ENCODE data around the gene INPP5F. TPM values are rescaled to one million over a fixed set of nuclear protein-coding genes. Genes with fewer than 3 reads are reported as not detected.

Gene INPP5F
- total and polyA plus RNA-seq, 2 of the 13 experiments (the other 11 are each of a cell fraction or from before 2014, with no cell fraction given), result 12.5 to 15.7 TPM

GRCh38 chr10:119693262-119693957, 32.4 kb upstream of the INPP5F start (continued):
- TF ChIP-seq UBTF (CRISPR knock-in tag; IDR thresholded peaks at IDR 0.05) (no peak), ZNF788 (CRISPR knock-in tag; IDR thresholded peaks at IDR 0.05; ENCODE audit: borderline replicate concordance) (no peak), NCOR1 (IDR thresholded peaks at IDR 0.05; ENCODE audit: borderline replicate concordance, low read length) (no peak), ZNF550 (CRISPR knock-in tag; IDR thresholded peaks at IDR 0.05; ENCODE audit: borderline replicate concordance) (no peak), CREBL2 (CRISPR knock-in tag; IDR thresholded peaks at IDR 0.05; ENCODE audit: borderline replicate concordance) (no peak), MEF2D (CRISPR knock-in tag; IDR thresholded peaks at IDR 0.05) (no peak), FOXP4 (CRISPR knock-in tag; IDR thresholded peaks at IDR 0.05) (peak; percentile 55), MLXIP (CRISPR knock-in tag; IDR thresholded peaks at IDR 0.05; ENCODE audit: borderline replicate concordance) (no peak), HDAC2 (CRISPR knock-in tag; IDR thresholded peaks at IDR 0.05) (0 out of 2 replicates have a peak, but pooled peaks have one; percentile 28), BRF2 (CRISPR knock-in tag; IDR thresholded peaks at IDR 0.05) (no peak), FOXO1 (CRISPR knock-in tag; IDR thresholded peaks at IDR 0.05) (peak; percentile 49; the same call in 1 of the 2 replicates), ELF3 (CRISPR knock-in tag; IDR thresholded peaks at IDR 0.05) (peak; percentile 53; the same call in 1 of the 2 replicates), FOSL1 (CRISPR knock-in tag; IDR thresholded peaks at IDR 0.05; ENCODE audit: borderline replicate concordance) (no peak), MXD1 (CRISPR knock-in tag; IDR thresholded peaks at IDR 0.05) (no peak), ARNT (IDR thresholded peaks at IDR 0.05) (no peak), MZF1 (CRISPR knock-in tag; IDR thresholded peaks at IDR 0.05; ENCODE audit: borderline replicate concordance) (no peak), SALL1 (CRISPR knock-in tag; IDR thresholded peaks at IDR 0.05) (peak; percentile 29; the same call in 1 of the 2 replicates)
